IPS-18a (cell line): ENCODE results near the gene STAB2.

Experiments
- H3K27ac ChIP-seq: one replicate; pipeline ENCODE4 v1.5.1; 2013; ENCODE audit warnings: low read length
- H3K27me3 ChIP-seq: one replicate; pipeline ENCODE4 v1.6.1; 2013; ENCODE audit warnings: mild to moderate bottlenecking, low read length; ENCODE audit not compliant: control insufficient read depth, insufficient read depth
- H3K36me3 ChIP-seq: one replicate; pipeline ENCODE4 v1.6.1; 2013; ENCODE audit warnings: low read depth, low read length; ENCODE audit not compliant: control insufficient read depth
- H3K4me1 ChIP-seq: one replicate; pipeline ENCODE4 v1.6.1; 2013; ENCODE audit warnings: low read depth, low read length; ENCODE audit not compliant: control insufficient read depth
- H3K4me3 ChIP-seq: one replicate; pipeline ENCODE4 v1.5.1; 2013; ENCODE audit warnings: low read length
- H3K9ac ChIP-seq: one replicate; pipeline ENCODE4 v1.6.1; 2013; ENCODE audit warnings: mild to moderate bottlenecking, low read length, moderate library complexity
- H3K9me3 ChIP-seq: one replicate; pipeline ENCODE4 v1.6.1; 2013; ENCODE audit warnings: low read depth, low read length; ENCODE audit not compliant: control insufficient read depth

Gene STAB2

DNA sequence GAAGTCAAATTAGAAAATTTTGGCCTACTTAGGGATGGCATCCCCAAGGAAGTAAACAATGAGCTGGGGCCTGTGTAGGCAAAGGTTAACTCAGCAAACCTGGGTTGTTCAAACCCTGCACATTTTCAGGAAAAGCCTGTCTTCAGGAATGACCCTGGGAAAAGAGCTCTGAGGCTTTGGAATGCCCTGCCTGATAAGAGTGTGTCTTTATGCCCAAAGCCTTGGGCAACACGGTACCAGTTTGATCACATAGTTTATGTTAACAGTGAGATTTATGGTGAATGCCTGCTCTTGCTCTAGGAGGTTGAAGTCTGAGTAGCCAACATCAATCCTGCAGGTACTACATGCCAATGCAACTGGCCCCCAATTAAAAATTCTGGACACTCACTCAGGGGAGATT, 28.2 kb upstream of the STAB2 start:
- no peak overlapping the region for H3K9ac ChIP-seq
- no peaks in the 10 kb centered on the region for H3K4me1 ChIP-seq
- no peak overlapping the region for H3K27ac ChIP-seq
- H3K36me3 ChIP-seq, result no peaks in the 10 kb centered on the region
- no peak overlapping the region for H3K4me3 ChIP-seq
- no peaks in the 10 kb centered on the region for H3K27me3 ChIP-seq
- no peaks in the 10 kb centered on the region for H3K9me3 ChIP-seq

DNA sequence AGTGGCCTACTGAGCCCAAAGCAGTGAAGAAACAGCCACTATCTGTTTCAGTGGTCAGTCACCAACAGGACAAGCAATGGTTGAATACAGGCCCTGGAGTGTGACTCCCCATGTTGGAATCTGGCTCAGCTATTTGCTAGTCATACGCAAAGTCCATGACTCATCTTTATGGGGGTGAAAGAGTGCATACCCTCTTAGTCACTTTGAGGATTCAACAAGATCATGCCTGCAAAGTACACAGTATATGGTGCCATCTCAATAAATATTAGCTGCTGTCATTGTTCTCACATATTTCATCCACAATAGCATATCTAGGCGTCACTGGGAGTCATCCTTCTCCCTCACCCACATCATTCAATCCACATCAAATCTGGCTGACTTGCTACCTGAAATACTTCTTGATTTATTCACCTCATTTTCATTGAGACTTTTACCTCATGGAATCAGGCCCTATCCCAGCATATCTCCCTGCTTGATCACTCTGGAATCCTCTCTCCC, 26.4 kb upstream of the STAB2 start:
- H3K4me1 ChIP-seq, result no peaks in the 10 kb centered on the region
- no peak overlapping the region for H3K27ac ChIP-seq
- H3K36me3 ChIP-seq, result no peaks in the 10 kb centered on the region
- no peak overlapping the region for H3K9ac ChIP-seq
- H3K9me3 ChIP-seq, result no peaks in the 10 kb centered on the region
- no peak overlapping the region for H3K4me3 ChIP-seq
- no peaks in the 10 kb centered on the region for H3K27me3 ChIP-seq

DNA sequence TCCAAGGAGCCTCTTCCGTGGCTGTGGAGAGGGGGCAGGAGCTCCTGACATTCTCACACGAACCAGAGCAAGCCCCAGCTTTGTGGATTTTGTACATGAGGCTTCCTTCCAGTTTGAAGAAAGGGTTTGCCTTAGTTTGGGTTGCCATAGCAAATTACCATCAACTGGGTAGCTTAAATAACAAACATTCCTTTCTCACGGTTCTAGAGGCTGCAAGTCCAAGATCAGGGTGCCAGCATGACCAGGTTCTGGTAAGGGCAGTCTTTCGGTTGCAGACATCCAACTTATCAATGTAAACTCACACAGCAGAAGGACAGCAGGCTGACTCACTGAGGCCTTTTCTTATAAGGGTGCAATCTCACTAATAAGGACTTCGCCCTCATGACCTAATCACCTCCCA, 25.9 kb upstream of the STAB2 start:
- H3K36me3 ChIP-seq, result no peaks in the 10 kb centered on the region
- H3K27me3 ChIP-seq, result no peaks in the 10 kb centered on the region
- H3K4me1 ChIP-seq, result no peaks in the 10 kb centered on the region
- H3K9me3 ChIP-seq, result no peaks in the 10 kb centered on the region
- H3K27ac ChIP-seq, result no peak overlapping the region
- H3K4me3 ChIP-seq, result no peak overlapping the region
- H3K9ac ChIP-seq, result no peak overlapping the region

DNA sequence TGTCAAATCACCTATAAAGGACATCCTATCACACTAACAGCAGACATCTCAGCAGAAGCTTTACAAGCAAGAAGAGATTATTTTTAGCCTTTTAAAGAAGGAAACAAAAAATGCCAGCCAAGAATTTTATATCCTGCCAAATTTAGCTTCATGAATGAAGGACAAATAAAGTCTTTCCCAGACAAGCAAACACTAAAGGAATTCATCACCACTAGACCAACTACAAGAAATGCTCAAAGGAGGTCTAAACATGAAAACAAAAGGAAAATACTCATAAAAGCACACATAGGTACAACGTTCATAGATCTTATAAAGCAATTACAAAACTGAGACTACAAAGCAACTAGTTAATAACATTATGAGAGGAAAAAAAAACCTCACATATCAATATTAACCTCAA, 20.7 kb upstream of the STAB2 start:
- H3K36me3 ChIP-seq, result no peaks in the 10 kb centered on the region
- peaks cover 3% of the 10 kb centered on the region for H3K27me3 ChIP-seq
- H3K4me1 ChIP-seq, result peaks cover 5% of the 10 kb centered on the region
- H3K9ac ChIP-seq, result no peak overlapping the region
- no peaks in the 10 kb centered on the region for H3K9me3 ChIP-seq
- no peak overlapping the region for H3K4me3 ChIP-seq
- H3K27ac ChIP-seq, result no peak overlapping the region

DNA sequence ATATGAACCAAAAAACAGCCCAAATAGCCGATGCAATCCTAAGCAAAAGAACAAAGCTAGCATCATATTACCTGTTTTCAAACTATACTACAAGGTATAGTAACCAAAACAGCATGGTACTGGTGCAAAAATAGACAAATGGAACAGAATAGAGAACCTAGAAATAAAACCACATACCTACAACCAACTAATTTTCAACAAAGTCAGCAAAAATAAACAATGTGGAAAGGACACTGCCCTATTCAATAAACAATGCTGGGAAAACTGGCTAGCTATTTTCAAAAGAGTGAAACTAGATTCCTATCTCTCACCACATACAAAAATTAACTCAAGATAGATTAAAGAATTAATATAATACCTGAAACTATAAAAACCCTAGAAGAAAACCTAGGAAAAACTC, 17.8 kb upstream of the STAB2 start:
- no peaks in the 10 kb centered on the region for H3K36me3 ChIP-seq
- H3K9ac ChIP-seq, result no peak overlapping the region
- H3K27ac ChIP-seq, result no peak overlapping the region
- H3K4me3 ChIP-seq, result no peak overlapping the region
- peaks cover 7% of the 10 kb centered on the region for H3K4me1 ChIP-seq
- H3K27me3 ChIP-seq, result peaks cover 3% of the 10 kb centered on the region
- no peaks in the 10 kb centered on the region for H3K9me3 ChIP-seq

DNA sequence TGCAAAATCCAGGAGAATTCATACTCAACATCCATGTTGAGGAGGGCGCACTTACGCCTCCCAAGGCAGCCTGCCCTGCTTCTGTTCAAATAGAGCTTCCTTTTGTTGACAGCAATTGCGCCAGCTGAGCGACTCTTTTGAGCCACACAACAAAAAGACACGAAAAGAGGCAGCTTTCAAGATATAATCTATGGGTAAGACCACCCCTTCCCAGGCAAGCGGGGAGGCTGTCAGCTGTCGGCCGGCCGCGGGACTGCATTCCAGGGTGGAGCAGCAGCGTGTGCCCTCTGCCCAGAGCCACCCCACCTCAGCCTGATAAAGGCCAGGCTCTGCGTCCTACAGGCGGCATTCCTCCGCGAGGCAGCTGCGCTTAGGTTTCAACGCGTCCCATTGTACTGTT, 15.8 kb upstream of the STAB2 start:
- no peak overlapping the region for H3K9ac ChIP-seq

DNA sequence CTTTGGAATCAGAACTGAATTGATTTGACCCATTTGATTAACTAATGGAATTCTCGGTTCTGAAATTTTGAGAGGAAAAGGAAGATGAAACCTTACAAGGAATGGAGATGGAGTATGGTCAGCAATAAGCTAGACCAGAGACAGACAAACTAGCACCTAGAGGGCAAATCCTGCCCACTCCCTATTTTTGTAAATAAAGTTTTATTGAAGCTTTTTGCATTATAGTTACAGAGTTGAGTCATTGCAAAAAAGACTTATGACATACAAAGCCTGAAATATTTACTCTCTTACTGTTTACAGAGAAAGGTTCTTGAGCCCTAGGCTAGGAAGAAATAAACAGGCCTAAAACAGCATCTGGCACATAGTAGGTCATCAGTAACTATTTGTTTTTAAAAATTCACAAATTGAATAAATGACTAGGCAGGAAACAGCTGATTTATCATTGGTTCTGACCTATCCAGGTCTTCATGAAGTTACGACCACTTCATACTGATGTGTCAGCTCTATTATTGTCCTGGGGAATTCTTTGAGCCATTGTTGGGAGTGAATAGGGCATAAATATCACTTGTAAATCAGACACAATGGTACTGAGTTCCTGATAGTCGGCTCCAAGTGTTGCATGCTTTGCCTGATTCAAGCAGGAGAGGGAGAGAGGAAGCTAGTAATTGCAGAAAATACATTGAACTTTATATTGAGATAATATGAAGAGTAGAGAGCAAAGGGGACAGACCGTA, 14.6 kb upstream of the STAB2 start:
- H3K9ac ChIP-seq, result no peak overlapping the region

More for the DNA sequence above, 15.8 kb upstream of the STAB2 start:
- H3K36me3 ChIP-seq, result no peaks in the 10 kb centered on the region
- peaks cover 3% of the 10 kb centered on the region for H3K27me3 ChIP-seq
- H3K27ac ChIP-seq, result no peak overlapping the region
- peaks cover 7% of the 10 kb centered on the region for H3K4me1 ChIP-seq
- H3K9me3 ChIP-seq, result no peaks in the 10 kb centered on the region
- peak overlapping the region; percentile 35 for H3K4me3 ChIP-seq

DNA sequence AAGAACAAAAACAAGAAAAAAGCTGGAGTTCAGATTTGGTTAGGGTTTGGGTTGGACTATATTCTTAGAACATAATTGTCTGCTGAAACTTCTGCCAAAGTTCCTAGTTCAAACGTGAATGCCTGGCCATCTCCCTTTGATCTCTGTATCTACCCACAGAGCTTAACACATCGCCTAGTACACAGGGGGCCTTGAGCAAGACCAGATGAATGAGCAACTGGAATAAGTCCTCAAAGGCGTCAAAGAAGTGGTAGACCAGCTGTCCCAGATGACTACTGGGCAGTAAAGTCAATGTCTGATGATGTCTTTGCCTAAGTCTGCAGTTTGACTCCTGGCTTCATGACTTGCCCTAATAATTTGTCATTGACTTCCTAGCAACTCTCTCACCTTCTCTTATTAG, 13.9 kb upstream of the STAB2 start:
- Histone ChIP-seq H3K27me3 (peaks cover 3% of the 10 kb centered on the region), H3K4me3 (no peak overlapping the region), H3K27ac (no peak overlapping the region), H3K4me1 (peaks cover 7% of the 10 kb centered on the region), H3K36me3 (no peaks in the 10 kb centered on the region), H3K9ac (no peak overlapping the region), H3K9me3 (no peaks in the 10 kb centered on the region)

More for the DNA sequence above, 14.6 kb upstream of the STAB2 start:
- H3K4me1 ChIP-seq, result peaks cover 7% of the 10 kb centered on the region
- H3K36me3 ChIP-seq, result no peaks in the 10 kb centered on the region
- H3K9me3 ChIP-seq, result no peaks in the 10 kb centered on the region
- H3K27ac ChIP-seq, result no peak overlapping the region
- H3K27me3 ChIP-seq, result peaks cover 3% of the 10 kb centered on the region
- no peak overlapping the region for H3K4me3 ChIP-seq

DNA sequence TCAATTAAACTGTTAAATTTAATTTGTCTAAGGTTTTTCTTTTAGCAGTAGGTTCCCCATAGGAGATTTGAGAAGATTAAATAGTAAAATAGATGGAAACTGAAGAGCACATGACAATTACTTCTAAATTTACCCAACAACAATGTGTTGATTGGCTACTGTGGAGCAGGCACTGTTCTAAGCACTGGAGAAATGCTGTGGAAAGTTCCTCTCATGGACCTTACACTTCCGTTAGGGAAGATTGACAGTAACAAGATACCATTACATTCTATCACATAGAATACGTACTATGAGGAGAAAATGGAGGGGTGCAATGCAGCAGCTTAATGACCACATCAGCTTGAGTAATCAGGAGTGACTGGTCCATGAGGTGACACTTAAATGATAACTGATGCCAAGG, 8.1 kb upstream of the STAB2 start:
- Histone ChIP-seq H3K9me3 (no peaks in the 10 kb centered on the region), H3K36me3 (no peaks in the 10 kb centered on the region), H3K27me3 (no peaks in the 10 kb centered on the region), H3K27ac (no peak overlapping the region), H3K9ac (no peak overlapping the region), H3K4me3 (no peak overlapping the region), H3K4me1 (no peaks in the 10 kb centered on the region)

DNA sequence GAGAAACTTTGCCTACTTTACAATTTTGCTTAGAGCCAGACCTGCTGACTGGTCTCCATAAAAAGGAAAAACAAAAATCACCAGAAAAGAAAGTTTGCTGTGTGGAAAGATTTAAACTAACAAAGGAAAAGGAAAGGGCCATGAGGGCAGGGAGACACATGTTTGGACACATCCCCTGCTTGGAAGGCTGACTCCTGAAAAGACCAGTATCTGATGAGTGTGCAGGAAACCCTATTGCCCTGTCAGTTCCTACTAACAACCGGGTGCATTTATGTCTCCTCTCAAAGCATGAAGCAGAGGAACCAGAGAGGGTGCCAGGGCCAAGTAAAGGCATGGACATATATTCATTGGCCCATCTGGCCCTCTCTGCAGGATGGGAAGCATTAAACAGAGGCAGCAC, 7.0 kb upstream of the STAB2 start:
- Histone ChIP-seq H3K4me3 (no peak overlapping the region), H3K27me3 (no peaks in the 10 kb centered on the region), H3K27ac (no peak overlapping the region), H3K36me3 (no peaks in the 10 kb centered on the region), H3K9ac (no peak overlapping the region), H3K4me1 (no peaks in the 10 kb centered on the region), H3K9me3 (no peaks in the 10 kb centered on the region)

DNA sequence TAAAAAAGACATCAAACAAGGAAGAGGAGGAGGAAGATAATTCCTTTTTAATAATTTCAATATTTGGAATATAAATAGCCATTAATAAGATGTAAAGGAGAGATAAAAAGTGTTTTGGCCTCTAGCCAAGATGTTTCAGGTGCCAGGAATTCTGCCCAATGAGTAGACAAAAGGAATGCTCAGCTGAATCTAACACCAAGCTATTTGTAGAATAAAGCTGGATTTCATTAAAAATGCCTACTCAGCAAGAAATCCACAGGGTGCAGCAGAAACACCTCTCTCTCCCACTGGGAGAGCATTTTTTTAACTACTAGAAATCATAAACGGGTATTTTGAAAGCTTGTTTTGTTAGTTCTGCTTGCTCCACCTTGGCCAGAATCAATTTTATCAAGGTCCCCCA, 4.1 kb upstream of the STAB2 start:
- H3K9ac ChIP-seq, result no peak overlapping the region
- H3K4me1 ChIP-seq, result no peaks in the 10 kb centered on the region
- no peaks in the 10 kb centered on the region for H3K9me3 ChIP-seq
- no peaks in the 10 kb centered on the region for H3K27me3 ChIP-seq
- no peak overlapping the region for H3K27ac ChIP-seq
- no peak overlapping the region for H3K4me3 ChIP-seq
- no peaks in the 10 kb centered on the region for H3K36me3 ChIP-seq

DNA sequence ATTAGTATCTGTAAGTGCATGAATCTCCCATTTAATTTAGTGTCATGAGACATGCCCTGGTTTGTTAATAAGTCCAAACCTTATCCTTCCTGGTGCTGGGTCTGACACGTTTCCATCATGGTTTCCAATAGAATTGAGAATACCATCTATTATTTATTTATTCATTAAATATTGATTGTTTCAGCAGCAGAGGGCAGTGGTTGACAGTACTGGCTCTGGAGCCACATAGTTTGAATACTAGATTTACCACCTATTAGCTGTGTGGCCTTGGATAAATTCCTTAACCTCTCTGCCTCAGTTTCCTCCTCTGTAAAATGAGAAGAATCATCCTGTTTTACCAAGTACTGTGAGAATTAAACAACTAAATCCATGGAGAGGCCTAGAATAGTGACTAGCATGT, 941 bp upstream of the STAB2 start:
- no peak overlapping the region for H3K4me3 ChIP-seq
- no peaks in the 10 kb centered on the region for H3K36me3 ChIP-seq
- H3K27ac ChIP-seq, result no peak overlapping the region
- H3K9ac ChIP-seq, result no peak overlapping the region
- no peaks in the 10 kb centered on the region for H3K27me3 ChIP-seq
- H3K4me1 ChIP-seq, result no peaks in the 10 kb centered on the region
- H3K9me3 ChIP-seq, result no peaks in the 10 kb centered on the region
